ENCODE results near the gene TRIB2.

The TRIB2 gene

GRCh38 chr2:12741380-12741779, 24.6 kb downstream of the TRIB2 start:
- DNase-seq (ENCODE audit: low read depth in 2 of 2), result no peak

- DNase-seq (ENCODE audit: low read depth in 2 of 2), result no peak
Measured at GRCh38 chr2:12742891-12743290, 26.2 kb downstream of the TRIB2 start.

GRCh38 chr2:12750166-12750905, 33.6 kb downstream of the TRIB2 start:
- DNase-seq (ENCODE audit: low read depth in 2 of 2), result no peak

- DNase-seq (ENCODE audit: low read depth in 2 of 2), result no peak
Measured at GRCh38 chr2:12754643-12755042, 37.9 kb downstream of the TRIB2 start.

GRCh38 chr2:12755384-12755783, 38.6 kb downstream of the TRIB2 start:
- DNase-seq (ENCODE audit: low read depth in 2 of 2), result no peak

GRCh38 chr2:12759248-12759647, 42.5 kb downstream of the TRIB2 start:
- DNase-seq (ENCODE audit: low read depth in 2 of 2), result peak; percentile 96 to 97

- no peak for DNase-seq (ENCODE audit: low read depth in 2 of 2)
Measured at GRCh38 chr2:12761104-12761503, 44.4 kb downstream of the TRIB2 start.

GRCh38 chr2:12762337-12762736, 45.6 kb downstream of the TRIB2 start:
- DNase-seq (ENCODE audit: low read depth in 2 of 2), result no peak

- peak in 1 of 2 experiments; percentile 31 for DNase-seq (ENCODE audit: low read depth in 2 of 2)
Measured at GRCh38 chr2:12762976-12763375, 46.2 kb downstream of the TRIB2 start.

- DNase-seq (ENCODE audit: low read depth in 2 of 2), result no peak
Measured at GRCh38 chr2:12763486-12763885, 46.8 kb downstream of the TRIB2 start.

- DNase-seq (ENCODE audit: low read depth in 2 of 2), result peak; percentile 38 to 46
Measured at GRCh38 chr2:12764075-12764730, 47.5 kb downstream of the TRIB2 start.

- DNase-seq (ENCODE audit: low read depth in 2 of 2), result no peak
Measured at GRCh38 chr2:12764849-12765605, 48.3 kb downstream of the TRIB2 start.

- DNase-seq (ENCODE audit: low read depth in 2 of 2), result peak; percentile 38 to 42
Measured at GRCh38 chr2:12766421-12766879, 49.7 kb downstream of the TRIB2 start.

- no peak for DNase-seq (ENCODE audit: low read depth in 2 of 2)
Measured at GRCh38 chr2:12767541-12767940, 50.8 kb downstream of the TRIB2 start.

- DNase-seq (ENCODE audit: low read depth in 2 of 2), result no peak
Measured at GRCh38 chr2:12767996-12768624, 51.4 kb downstream of the TRIB2 start.

GRCh38 chr2:12769492-12770105, 52.9 kb downstream of the TRIB2 start:
- DNase-seq (ENCODE audit: low read depth in 2 of 2), result no peak

- no peak for DNase-seq (ENCODE audit: low read depth in 2 of 2)
Measured at GRCh38 chr2:12770300-12770968, 53.7 kb downstream of the TRIB2 start.

- DNase-seq (ENCODE audit: low read depth in 2 of 2), result no peak
Measured at GRCh38 chr2:12771154-12771553, 54.4 kb downstream of the TRIB2 start.

- DNase-seq (ENCODE audit: low read depth in 2 of 2), result no peak
Measured at GRCh38 chr2:12773586-12774394, 57.1 kb downstream of the TRIB2 start.

GRCh38 chr2:12774395-12774727, 57.6 kb downstream of the TRIB2 start:
- DNase-seq (ENCODE audit: low read depth in 2 of 2), result peak; percentile 89 to 91
